HG02938 (cell line): ENCODE data around the gene PABPN1L.

Experiments used
- ATAC-seq: cut with Tn5 transposase; IDR thresholded peaks from one replicate; pipeline ENCODE4 v1.9.1; 2021; ENCODE audit warnings: mild to moderate bottlenecking, moderate library complexity; ENCODE audit not compliant: unreplicated experiment

Gene PABPN1L

GRCh38 chr16:88870608-88871348 lies 4.3 kb upstream of the PABPN1L start:
- ATAC-seq = no peak

GRCh38 chr16:88869673-88869980 lies 3.2 kb upstream of the PABPN1L start:
- no peak for ATAC-seq

- ATAC-seq = no peak
These were observed 2.7 kb upstream of the PABPN1L start for GRCh38 chr16:88868974-88869672.

- ATAC-seq = no peak
These were observed 1.3 kb upstream of the PABPN1L start for GRCh38 chr16:88867581-88868246.

- no peak for ATAC-seq
These were observed 718 bp downstream of the PABPN1L start for GRCh38 chr16:88865742-88866141.

GRCh38 chr16:88865310-88865709 lies 1.1 kb downstream of the PABPN1L start:
- ATAC-seq = no peak

GRCh38 chr16:88864521-88864920 lies 1.9 kb downstream of the PABPN1L start:
- no peak for ATAC-seq

- ATAC-seq = no peak
These were observed 2.4 kb downstream of the PABPN1L start for GRCh38 chr16:88864099-88864498.

- ATAC-seq = no peak
These were observed 3.0 kb downstream of the PABPN1L start for GRCh38 chr16:88863426-88863825.

- ATAC-seq = no peak
These were observed 3.5 kb downstream of the PABPN1L start for GRCh38 chr16:88862968-88863367.

- no peak for ATAC-seq
These were observed 5.1 kb downstream of the PABPN1L start for GRCh38 chr16:88861359-88861758.

GRCh38 chr16:88859381-88860091 lies 6.9 kb downstream of the PABPN1L start:
- no peak for ATAC-seq

GRCh38 chr16:88857728-88858339 lies 8.6 kb downstream of the PABPN1L start:
- ATAC-seq = no peak

GRCh38 chr16:88856828-88857727 lies 9.4 kb downstream of the PABPN1L start, which contains the start of the genes GALNS and TRAPPC2L:
GALNS (minus strand) TSS chr16:88856947; CDS start chr16:88856877, 70 bp downstream.
TRAPPC2L (plus strand) TSS chr16:88857127; CDS start chr16:88857151, 24 bp downstream.
- peak; percentile 66 for ATAC-seq

GRCh38 chr16:88856122-88856827 lies 10.2 kb downstream of the PABPN1L start:
- peak; percentile 14 for ATAC-seq

- ATAC-seq = no peak
These were observed 10.7 kb downstream of the PABPN1L start for GRCh38 chr16:88855736-88856121.

GRCh38 chr16:88855176-88855575 lies 11.3 kb downstream of the PABPN1L start:
- no peak for ATAC-seq

- ATAC-seq = no peak
These were observed 12.0 kb downstream of the PABPN1L start for GRCh38 chr16:88854306-88855111.
